Kidney epithelial cell (primary cell): ENCODE measurements around the gene ABCA4. TPM values are rescaled to one million over a fixed set of nuclear protein-coding genes. Genes with fewer than 3 reads are reported as not detected.

ENCODE experiments used
- DNase-seq: peaks from one replicate; pipeline ENCODE4 v3.0.0-alpha.2; 2010; ENCODE audit warnings: low read depth
- H3K27me3 ChIP-seq: 2 replicates; pipeline ENCODE4 v1.6.0; 2011; ENCODE audit warnings: low read length; ENCODE audit not compliant: control insufficient read depth, insufficient read depth
- H3K36me3 ChIP-seq: 2 replicates; pipeline ENCODE4 v1.5.1; 2011; ENCODE audit warnings: low read length; ENCODE audit not compliant: control insufficient read depth, insufficient read depth
- H3K4me3 ChIP-seq: 2 replicates; pipeline ENCODE4 v1.5.1; 2011; ENCODE audit warnings: low read depth, mild to moderate bottlenecking, control low read depth, low read length
- CTCF ChIP-seq: IDR thresholded peaks from 2 replicates; pipeline ENCODE4 v1.5.1; 2011; ENCODE audit warnings: mild to moderate bottlenecking, moderate library complexity, low read length, control low read depth, inconsistent platforms; ENCODE audit not compliant: insufficient read depth, poor library complexity, severe bottlenecking
- total RNA-seq: library from RNA; depleted of rRNA; stranded (reverse); fragments of >200 nt; gene quantifications from 2 replicates; pipeline ENCODE4 v1.2.3, GENCODE V29; 2015

ABCA4 gene
- total RNA-seq, 1 donor from 2014 or later = not detected

DNA sequence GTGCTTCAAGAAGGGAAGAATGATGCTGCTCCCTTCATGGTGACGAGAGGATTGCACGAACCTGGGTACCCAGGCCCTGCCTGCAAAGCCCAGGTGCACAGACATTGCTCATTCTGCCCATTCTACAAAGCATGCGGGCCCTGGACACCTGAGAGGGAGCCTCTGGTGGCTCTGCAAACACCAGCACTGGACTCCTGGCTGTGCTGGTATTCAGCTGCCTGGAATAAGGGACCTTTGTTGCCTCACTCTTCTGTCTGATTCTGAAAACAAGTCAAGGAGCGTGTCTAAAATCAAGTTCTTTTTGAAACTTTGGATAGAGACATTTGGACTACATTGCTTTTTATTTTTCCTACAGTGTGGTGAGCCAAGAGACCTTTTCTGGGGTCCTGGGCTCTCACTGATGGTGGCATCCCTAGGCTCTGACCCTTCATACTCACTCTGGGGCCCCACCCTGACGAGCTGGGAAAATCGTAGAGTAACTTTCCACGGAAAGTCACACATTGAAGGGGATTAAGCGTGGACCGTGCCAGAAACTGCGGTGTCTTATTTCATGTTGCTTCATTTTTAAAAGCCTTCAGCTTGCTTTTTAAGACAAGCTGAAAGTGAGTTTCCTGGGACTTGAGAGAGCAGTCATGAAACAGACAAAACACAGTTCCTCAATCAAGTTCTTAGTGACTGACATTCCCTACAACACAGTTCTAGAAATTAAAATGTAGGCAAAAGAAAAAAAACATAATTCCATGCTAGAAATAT is 24.0 kb downstream of the ABCA4 start:
- no peak for TF ChIP-seq CTCF
- no peak for DNase-seq

DNA sequence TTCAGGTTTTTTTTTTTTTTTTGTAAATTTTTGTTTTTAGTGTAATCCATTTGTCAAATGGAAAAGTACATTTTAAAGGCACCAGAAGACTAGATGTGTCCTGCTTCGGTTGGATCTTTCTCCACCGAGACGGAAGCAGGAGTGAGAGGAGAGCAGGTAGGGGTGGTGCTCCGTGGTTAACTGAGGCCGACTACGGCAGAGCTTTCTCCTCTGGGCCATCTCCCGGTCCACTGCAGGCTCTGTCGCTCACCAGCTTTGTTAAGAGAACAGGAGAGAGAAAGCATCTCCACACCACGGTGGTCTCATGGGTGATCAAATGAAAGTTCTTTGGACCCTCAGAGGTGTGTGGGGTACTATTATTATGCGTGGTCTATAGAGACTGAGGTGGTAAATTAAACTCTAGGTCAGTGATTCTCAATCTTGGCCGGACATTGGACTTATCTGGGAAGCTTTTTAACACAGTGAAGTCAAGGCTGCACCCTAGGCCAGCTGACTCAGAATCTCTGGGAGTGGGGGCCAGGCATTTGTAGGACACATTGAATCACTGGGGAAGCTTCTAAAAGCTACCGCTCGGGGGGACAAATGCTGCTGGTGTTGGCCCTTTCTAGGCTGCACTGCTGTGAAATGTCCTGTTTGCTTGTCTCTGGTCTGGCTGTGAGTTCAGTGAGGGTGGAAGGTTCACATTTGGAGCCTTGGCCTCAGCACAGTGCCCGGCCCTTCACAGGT is 25.0 kb downstream of the ABCA4 start:
- DNase-seq = no peak
- Histone ChIP-seq H3K36me3 (no peaks in the 10 kb centered on the region), H3K27me3 (no peaks in the 10 kb centered on the region), H3K4me3 (no peak overlapping the region)
- TF ChIP-seq CTCF = no peak

More for the DNA sequence above, 24.0 kb downstream of the ABCA4 start:
- H3K27me3 ChIP-seq = no peaks in the 10 kb centered on the region
- no peaks in the 10 kb centered on the region for H3K36me3 ChIP-seq
- H3K4me3 ChIP-seq = no peak overlapping the region

DNA sequence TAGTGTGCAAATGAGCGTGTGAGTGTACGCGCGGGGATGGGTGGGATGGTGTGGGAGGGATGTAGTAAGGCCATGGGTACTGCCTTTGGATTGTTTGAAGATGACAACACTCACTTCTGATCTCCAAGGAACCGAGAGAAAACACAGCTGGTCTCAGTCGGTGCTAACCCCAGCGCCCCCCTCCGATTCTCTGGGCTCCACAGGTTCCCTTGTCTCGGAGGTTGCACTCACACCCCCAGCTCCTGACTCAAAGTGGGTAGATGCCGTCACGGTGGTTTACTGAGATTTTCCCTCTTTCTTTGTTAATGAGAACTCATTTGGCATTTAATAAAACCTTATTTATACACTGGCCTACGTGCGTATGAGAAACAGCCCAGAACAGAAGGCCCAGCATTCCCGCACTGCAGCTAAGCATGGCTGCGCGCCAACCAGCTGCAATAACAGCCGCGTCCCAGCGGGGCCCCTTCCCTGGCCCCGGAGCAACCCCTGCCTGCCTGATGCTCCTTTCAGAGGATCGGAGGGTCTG is 25.8 kb downstream of the ABCA4 start:
- no peak for TF ChIP-seq CTCF
- Histone ChIP-seq H3K27me3 (no peaks in the 10 kb centered on the region), H3K4me3 (no peak overlapping the region), H3K36me3 (no peaks in the 10 kb centered on the region)
- DNase-seq = peak; percentile 79

DNA sequence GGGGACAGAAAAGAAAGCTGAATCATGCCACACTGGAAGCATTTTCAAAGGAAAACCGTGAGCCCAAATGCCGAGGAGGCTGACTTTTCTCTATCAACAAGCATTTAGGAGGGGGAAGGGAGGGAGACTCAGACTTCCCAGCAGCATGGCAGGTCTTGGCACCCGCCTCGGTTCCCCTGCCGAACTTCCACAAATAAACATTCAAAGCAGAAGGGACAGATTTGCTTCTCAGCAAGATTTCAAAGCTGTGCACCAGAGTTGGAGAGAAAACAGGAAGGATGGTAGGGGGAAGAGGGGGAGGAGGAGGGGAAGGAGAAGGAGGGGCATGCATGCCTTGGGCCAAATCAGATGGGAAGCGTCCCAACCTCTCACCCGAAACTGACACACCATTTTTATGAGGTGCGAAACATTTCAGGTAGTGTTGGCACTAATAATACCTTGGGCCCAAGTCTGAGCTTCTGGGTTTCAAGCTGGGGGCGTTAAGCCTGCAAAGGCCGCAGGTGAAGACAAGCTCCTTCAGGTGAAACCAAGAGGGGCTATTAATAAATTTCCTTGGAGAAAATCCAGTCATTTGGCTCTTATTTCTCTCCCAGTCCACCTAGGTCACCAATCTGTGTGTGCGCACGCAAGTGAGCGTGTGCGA is 26.4 kb downstream of the ABCA4 start:
- Histone ChIP-seq H3K4me3 (no peak overlapping the region), H3K36me3 (no peaks in the 10 kb centered on the region), H3K27me3 (no peaks in the 10 kb centered on the region)
- TF ChIP-seq CTCF = no peak
- no peak for DNase-seq

- Histone ChIP-seq H3K4me3 (no peak overlapping the region), H3K27me3 (no peaks in the 10 kb centered on the region), H3K36me3 (no peaks in the 10 kb centered on the region)
- DNase-seq = no peak
- no peak for TF ChIP-seq CTCF
Measured at GRCh38 chr1:94093996-94094395, 27.0 kb downstream of the ABCA4 start.
